Mesendoderm (in vitro differentiated cells): ENCODE data around the gene POC1A.
A peak's percentile ranks its signal among the peaks of the same experiment; 100 is the strongest.

Experiments
- DNase-seq: peaks from one replicate; pipeline ENCODE4 v3.0.0; 2013
- H2AK5ac ChIP-seq: 2 replicates; pipeline ENCODE4 v1.6.1; 2013; ENCODE audit warnings: low read length, inconsistent platforms
- H2BK120ac ChIP-seq: 2 replicates; pipeline ENCODE4 v1.6.1; 2013; ENCODE audit warnings: low read depth, mild to moderate bottlenecking, low read length, moderate library complexity, mixed read lengths
- H2BK15ac ChIP-seq: replicated peaks from 2 replicates; pipeline ENCODE4 v1.6.1; 2013; ENCODE audit warnings: low read depth, mild to moderate bottlenecking, moderate library complexity
- H2BK5ac ChIP-seq: 2 replicates; pipeline ENCODE4 v1.6.1; 2013; ENCODE audit warnings: low read length, inconsistent platforms
- H3K18ac ChIP-seq: 2 replicates; pipeline ENCODE4 v1.6.1; 2013; ENCODE audit warnings: mild to moderate bottlenecking, low read length, mixed read lengths
- H3K23ac ChIP-seq: one replicate; pipeline ENCODE4 v1.6.1; 2013; ENCODE audit warnings: low read length
- H3K27ac ChIP-seq: 2 replicates; pipeline ENCODE4 v1.5.1; 2013; ENCODE audit warnings: low read depth, mild to moderate bottlenecking, inconsistent platforms, low read length, moderate library complexity
- H3K27me3 ChIP-seq: 2 replicates; pipeline ENCODE4 v1.6.1; 2013; ENCODE audit warnings: low read length, control low read depth, mild to moderate bottlenecking, inconsistent platforms; ENCODE audit not compliant: insufficient read depth, poor library complexity
- H3K36me3 ChIP-seq: 2 replicates; pipeline ENCODE4 v1.6.1; 2013; ENCODE audit warnings: low read length, inconsistent platforms; ENCODE audit not compliant: control insufficient read depth, insufficient read depth
- H3K4ac ChIP-seq: one replicate; pipeline ENCODE4 v1.6.1; 2013; ENCODE audit warnings: low read depth, mild to moderate bottlenecking, low read length, moderate library complexity
- H3K4me1 ChIP-seq: 2 replicates; pipeline ENCODE4 v1.6.1; 2013; ENCODE audit warnings: low read depth, low read length, inconsistent platforms; ENCODE audit not compliant: control insufficient read depth
- H3K4me2 ChIP-seq: 2 replicates; pipeline ENCODE4 v1.6.1; 2013; ENCODE audit warnings: low read length
- H3K4me3 ChIP-seq: 2 replicates; pipeline ENCODE4 v1.5.1; 2013; ENCODE audit warnings: mild to moderate bottlenecking, low read length
- H3K56ac ChIP-seq: one replicate; pipeline ENCODE4 v1.6.1; 2013; ENCODE audit warnings: low read length
- H3K79me1 ChIP-seq: 2 replicates; pipeline ENCODE4 v1.6.1; 2013; ENCODE audit warnings: low read length, inconsistent platforms
- H3K79me2 ChIP-seq: 2 replicates; pipeline ENCODE4 v1.6.1; 2013; ENCODE audit warnings: mild to moderate bottlenecking, low read length; ENCODE audit not compliant: control insufficient read depth, insufficient read depth
- H3K9ac ChIP-seq: 2 replicates; pipeline ENCODE4 v1.6.1; 2013; ENCODE audit warnings: low read length, inconsistent platforms
- H4K5ac ChIP-seq: one replicate; pipeline ENCODE4 v1.6.1; 2013; ENCODE audit warnings: low read length
- H4K8ac ChIP-seq: one replicate; pipeline ENCODE4 v1.6.1; 2013; ENCODE audit warnings: low read depth, mild to moderate bottlenecking, control low read depth, low read length, moderate library complexity
- WGBS: extraction: QIAGEN DNeasy Blood & Tissue Kit; methylation state at CpG from one replicate; pipeline ENCODE4 v1.1.7; 2013; ENCODE audit warnings: low lambda C conversion rate, missing lambda C conversion rate; ENCODE audit not compliant: insufficient coverage; ENCODE audit errors: extremely low coverage; 5-methylcytosine and 5-hydroxymethylcytosine counted together

Gene POC1A

DNA sequence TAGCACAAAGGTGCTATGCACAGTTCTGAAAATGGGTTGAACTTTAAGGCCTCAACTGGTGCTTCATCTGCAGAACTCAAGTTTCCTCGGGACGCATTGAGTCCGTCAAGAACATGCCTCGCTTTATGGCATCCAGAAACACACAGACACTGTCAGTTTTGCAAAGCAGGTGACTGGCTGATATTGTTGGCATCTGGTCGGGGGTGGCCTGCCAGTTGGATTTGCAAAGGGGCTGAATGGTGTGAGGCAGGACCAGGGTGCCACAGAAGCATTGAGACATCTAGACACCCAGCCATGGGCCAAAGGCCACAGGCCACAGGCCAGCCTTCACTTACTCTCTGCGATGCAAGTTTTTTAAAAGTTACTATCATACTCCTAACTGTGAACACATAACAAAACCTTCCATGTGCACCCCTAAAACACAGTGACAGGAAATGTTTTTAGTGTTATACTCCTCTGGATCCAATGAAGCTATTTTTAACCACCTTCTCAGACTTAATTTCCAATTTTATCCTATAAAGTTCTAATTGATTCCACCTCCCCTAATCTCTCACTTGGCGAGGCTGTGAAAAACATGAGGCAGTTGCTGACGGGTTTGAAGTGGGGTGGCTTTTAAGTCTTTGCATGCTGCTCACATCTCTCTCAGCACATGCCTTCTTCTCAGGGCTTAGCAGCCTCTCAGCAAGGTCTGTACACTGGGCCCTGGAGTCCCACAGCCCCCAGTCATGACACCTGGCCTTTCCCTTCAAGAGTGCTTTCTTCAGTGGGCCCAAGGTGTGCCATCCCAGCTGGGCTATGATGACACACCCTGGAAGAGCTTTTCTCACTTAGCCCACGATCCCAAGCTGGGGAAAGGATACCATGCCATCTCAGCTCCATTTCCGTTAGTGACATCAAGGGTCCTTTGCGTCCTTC, 59.4 kb downstream of the POC1A start:
- no peaks in the 10 kb centered on the region for H3K4me1 ChIP-seq
- no peaks in the 10 kb centered on the region for H3K27me3 ChIP-seq
- H3K79me1 ChIP-seq, result no peaks in the 10 kb centered on the region
- no peak overlapping the region for H3K4me3 ChIP-seq
- no peak overlapping the region for H3K27ac ChIP-seq
- WGBS, result no CpG with 5 or more reads among the region's 11 CpGs
- H3K9ac ChIP-seq, result no peak overlapping the region
- no peak overlapping the region for H4K8ac ChIP-seq
- no peak overlapping the region for H2AK5ac ChIP-seq
- H3K18ac ChIP-seq, result no peak overlapping the region
- no peak overlapping the region for H3K4me2 ChIP-seq
- H3K56ac ChIP-seq, result no peak overlapping the region
- no peak overlapping the region for H3K4ac ChIP-seq
- H4K5ac ChIP-seq, result no peak overlapping the region
- peaks cover 2% of the 10 kb centered on the region for H3K36me3 ChIP-seq
- H3K23ac ChIP-seq, result no peak overlapping the region
- H2BK5ac ChIP-seq, result no peak overlapping the region
- H2BK15ac ChIP-seq, result no peak overlapping the region
- no peak for DNase-seq
- no peaks in the 10 kb centered on the region for H3K79me2 ChIP-seq
- H2BK120ac ChIP-seq, result no peak overlapping the region

- Histone ChIP-seq H3K79me1 (no peaks in the 10 kb centered on the region), H3K23ac (no peak overlapping the region), H3K4me1 (no peaks in the 10 kb centered on the region), H3K56ac (no peak overlapping the region), H2BK5ac (no peak overlapping the region), H4K5ac (no peak overlapping the region), H3K36me3 (peaks cover 2% of the 10 kb centered on the region), H2BK15ac (no peak overlapping the region), H2AK5ac (no peak overlapping the region), H3K4ac (no peak overlapping the region), H3K4me2 (no peak overlapping the region), H3K27ac (no peak overlapping the region), H3K9ac (no peak overlapping the region), H3K18ac (no peak overlapping the region), H4K8ac (no peak overlapping the region), H3K4me3 (no peak overlapping the region), H2BK120ac (no peak overlapping the region), H3K27me3 (no peaks in the 10 kb centered on the region), H3K79me2 (no peaks in the 10 kb centered on the region)
- no CpG with 5 or more reads among the region's 7 CpGs for WGBS
- peak; percentile 65 for DNase-seq
These were observed 60.3 kb downstream of the POC1A start for GRCh38 chr3:52093756-52094545.

DNA sequence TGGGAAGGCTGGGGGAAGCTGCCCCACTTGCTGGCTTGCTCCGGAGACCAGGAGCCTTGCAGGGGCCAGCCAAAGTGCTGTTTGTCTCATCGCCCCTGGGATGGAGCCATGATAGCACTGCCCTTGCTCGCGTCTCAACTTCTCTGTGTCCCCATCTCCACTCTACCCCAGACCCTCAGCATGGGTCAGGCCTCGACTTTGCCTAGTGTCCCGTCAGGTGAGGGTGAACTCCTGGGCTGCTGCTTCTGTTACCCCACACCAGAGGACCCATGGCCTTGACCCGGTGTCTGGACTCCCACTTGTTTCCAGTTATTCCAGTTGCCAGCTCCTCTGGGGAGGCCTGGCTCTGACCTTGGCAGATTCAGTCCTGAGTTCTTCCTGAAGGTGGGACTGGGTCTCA, 61.3 kb downstream of the POC1A start:
- Histone ChIP-seq H2AK5ac (no peak overlapping the region), H3K18ac (no peak overlapping the region), H3K4ac (no peak overlapping the region), H3K23ac (no peak overlapping the region), H3K4me3 (no peak overlapping the region), H3K4me1 (no peaks in the 10 kb centered on the region), H3K4me2 (no peak overlapping the region), H3K79me1 (no peaks in the 10 kb centered on the region), H3K27me3 (no peaks in the 10 kb centered on the region), H3K36me3 (peaks cover 2% of the 10 kb centered on the region), H4K8ac (no peak overlapping the region), H3K27ac (no peak overlapping the region), H2BK120ac (no peak overlapping the region), H2BK15ac (no peak overlapping the region), H2BK5ac (no peak overlapping the region), H4K5ac (no peak overlapping the region), H3K9ac (no peak overlapping the region), H3K56ac (no peak overlapping the region), H3K79me2 (no peaks in the 10 kb centered on the region)
- no peak for DNase-seq
- WGBS, result no CpG with 5 or more reads among the region's 7 CpGs

GRCh38 chr3:52092271-52092660, 62.0 kb downstream of the POC1A start:
- Histone ChIP-seq H3K4me3 (no peak overlapping the region), H4K5ac (no peak overlapping the region), H3K27ac (no peak overlapping the region)

GRCh38 chr3:52091586-52092270, 62.5 kb downstream of the POC1A start:
- H2BK5ac ChIP-seq, result no peak overlapping the region
- H4K5ac ChIP-seq, result no peak overlapping the region
- no CpG with 5 or more reads among the region's 5 CpGs for WGBS
- no peak overlapping the region for H3K4me2 ChIP-seq
- H4K8ac ChIP-seq, result no peak overlapping the region
- H3K23ac ChIP-seq, result no peak overlapping the region
- no peak overlapping the region for H3K4me3 ChIP-seq
- H3K27ac ChIP-seq, result no peak overlapping the region
- H3K4me1 ChIP-seq, result no peaks in the 10 kb centered on the region
- H3K79me1 ChIP-seq, result no peaks in the 10 kb centered on the region
- H2BK120ac ChIP-seq, result no peak overlapping the region
- H3K9ac ChIP-seq, result no peak overlapping the region
- H2AK5ac ChIP-seq, result no peak overlapping the region
- no peaks in the 10 kb centered on the region for H3K79me2 ChIP-seq
- DNase-seq, result no peak
- no peak overlapping the region for H3K18ac ChIP-seq
- peaks cover under 1% of the 10 kb centered on the region for H3K36me3 ChIP-seq
- H3K27me3 ChIP-seq, result no peaks in the 10 kb centered on the region
- no peak overlapping the region for H3K4ac ChIP-seq
- H2BK15ac ChIP-seq, result no peak overlapping the region
- no peak overlapping the region for H3K56ac ChIP-seq

More at GRCh38 chr3:52092271-52092660, 62.0 kb downstream of the POC1A start:
- Histone ChIP-seq H3K27me3 (no peaks in the 10 kb centered on the region), H3K79me2 (no peaks in the 10 kb centered on the region), H3K4ac (no peak overlapping the region), H3K4me1 (no peaks in the 10 kb centered on the region), H3K56ac (no peak overlapping the region), H3K79me1 (no peaks in the 10 kb centered on the region), H4K8ac (no peak overlapping the region), H2BK120ac (no peak overlapping the region), H3K23ac (no peak overlapping the region), H3K36me3 (peaks cover 2% of the 10 kb centered on the region), H3K4me2 (no peak overlapping the region), H2AK5ac (no peak overlapping the region), H3K18ac (no peak overlapping the region), H2BK5ac (no peak overlapping the region), H2BK15ac (no peak overlapping the region), H3K9ac (no peak overlapping the region)
- no CpG with 5 or more reads among the region's 1 CpG for WGBS
- DNase-seq, result no peak
